Thymus (tissue), 11 donors: Measurements from ENCODE around the gene CD300LB. TPM values are rescaled to one million over a fixed set of nuclear protein-coding genes. Genes with fewer than 3 reads are reported as not detected.
A peak's percentile ranks its signal among the peaks of the same experiment; 100 is the strongest.

ENCODE experiments used
- DNase-seq, 9 donors: peaks; one replicate each; pipeline ENCODE4 v3.0.0-alpha.2; 2013; ENCODE audit warnings: low spot score in 9 of 9, low read depth in 6 of 9, missing footprints in 1 of 9
- H3K27ac ChIP-seq, 2 donors: one replicate each; pipeline ENCODE4 v1.5.1; 2013; ENCODE audit warnings: control low read depth in 1 of 2, low read depth in 1 of 2, low read length in 1 of 2, mild to moderate bottlenecking in 1 of 2, moderate library complexity in 1 of 2
- H3K27me3 ChIP-seq, 2 donors: one replicate each; pipeline ENCODE4 v1.5.1; 2013; ENCODE audit warnings: low read length in 1 of 2; ENCODE audit not compliant: control insufficient read depth in 2 of 2, insufficient read depth in 1 of 2
- H3K36me3 ChIP-seq, 2 donors: one replicate each; pipeline ENCODE4 v1.5.1; 2013; ENCODE audit warnings: low read length in 1 of 2, mild to moderate bottlenecking in 1 of 2, moderate library complexity in 1 of 2; ENCODE audit not compliant: control insufficient read depth in 2 of 2, insufficient read depth in 2 of 2
- H3K4me1 ChIP-seq, 2 donors: one replicate each; pipeline ENCODE4 v1.5.1; 2013; ENCODE audit warnings: low read length in 2 of 2; ENCODE audit not compliant: control insufficient read depth in 2 of 2, insufficient read depth in 2 of 2
- H3K4me3 ChIP-seq, 2 donors: one replicate each; pipeline ENCODE4 v1.5.1; 2013; ENCODE audit warnings: low read length in 2 of 2, control low read depth in 1 of 2, mild to moderate bottlenecking in 1 of 2
- H3K9me3 ChIP-seq, 2 donors: one replicate each; pipeline ENCODE4 v1.5.1; 2013; ENCODE audit warnings: low read length in 1 of 2, mild to moderate bottlenecking in 1 of 2; ENCODE audit not compliant: control insufficient read depth in 2 of 2, insufficient read depth in 1 of 2
- WGBS: extraction: QIAGEN DNeasy Blood & Tissue Kit; methylation state at CpG from one replicate; pipeline ENCODE4 v1.1.7; 2013; 5-methylcytosine and 5-hydroxymethylcytosine counted together
- polyA plus RNA-seq: library from polyadenylated mRNA; stranded (reverse); fragments of 200-250 nt; gene quantifications from one replicate; pipeline ENCODE4 v1.2.3, GENCODE V29; 2013
- total RNA-seq: library from RNA; stranded (reverse); fragments of 120-200 nt; gene quantifications from one replicate; pipeline ENCODE4 v1.2.4, GENCODE V29; 2013
- donor health status: healthy.

Gene CD300LB
- total and polyA plus RNA-seq, 2 donors, result 0.38 to 0.64 TPM

DNA sequence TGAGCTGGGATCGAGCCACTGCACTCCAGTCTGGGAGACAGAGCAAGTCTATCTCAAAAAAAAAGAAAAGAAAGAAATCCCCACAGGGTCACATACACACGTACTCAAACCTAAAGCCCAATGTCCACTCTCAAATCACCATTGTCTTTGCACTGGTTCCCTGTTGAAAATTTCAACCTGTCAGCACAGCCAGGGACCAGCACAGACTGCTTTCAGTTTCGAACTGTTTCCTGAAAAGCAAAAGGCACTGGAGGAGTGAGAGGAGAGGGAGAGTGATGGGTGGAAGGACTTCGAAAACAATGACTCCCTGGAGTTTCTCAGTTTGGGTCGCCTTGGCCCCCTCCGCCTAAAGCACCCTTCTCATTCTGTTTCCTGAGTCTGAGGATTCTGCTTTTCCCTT, 23.6 kb upstream of the CD300LB start:
- Histone ChIP-seq H3K27me3 (no peaks in the 10 kb centered on the region), H3K4me3 (no peak overlapping the region), H3K36me3 (no peaks in the 10 kb centered on the region), H3K9me3 (no peaks in the 10 kb centered on the region), H3K4me1 (no peaks in the 10 kb centered on the region), H3K27ac (no peak overlapping the region)
- WGBS, result 84% methylated on average over 6 of the region's 6 CpGs
- DNase-seq, result no peak

DNA sequence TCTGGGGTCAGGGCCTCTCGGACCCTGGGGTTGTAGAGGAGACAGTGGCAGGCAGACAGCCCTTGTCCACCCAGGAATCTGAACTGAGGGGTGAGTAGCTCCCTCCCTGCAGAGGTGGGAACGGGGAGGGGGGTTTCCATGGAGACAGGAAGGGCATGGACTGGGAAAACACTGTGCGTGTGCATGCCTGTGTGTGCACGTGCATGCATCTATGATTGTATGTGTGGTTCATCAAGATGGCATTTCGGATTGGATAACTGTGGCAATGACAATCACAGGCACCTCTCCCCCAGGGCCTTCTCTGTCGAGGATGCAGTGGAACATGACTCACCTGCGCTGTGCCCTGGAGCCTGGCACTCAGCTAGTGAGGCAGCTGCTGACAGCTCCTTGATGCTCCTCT, 20.8 kb upstream of the CD300LB start:
- Histone ChIP-seq H3K4me1 (peaks cover 0 to 8% of the 10 kb centered on the region in 2 donors), H3K9me3 (no peaks in the 10 kb centered on the region), H3K36me3 (no peaks in the 10 kb centered on the region), H3K27me3 (no peaks in the 10 kb centered on the region), H3K27ac (no peak overlapping the region), H3K4me3 (no peak overlapping the region)
- 84% methylated on average over 7 of the region's 7 CpGs for WGBS
- DNase-seq, result no peak

DNA sequence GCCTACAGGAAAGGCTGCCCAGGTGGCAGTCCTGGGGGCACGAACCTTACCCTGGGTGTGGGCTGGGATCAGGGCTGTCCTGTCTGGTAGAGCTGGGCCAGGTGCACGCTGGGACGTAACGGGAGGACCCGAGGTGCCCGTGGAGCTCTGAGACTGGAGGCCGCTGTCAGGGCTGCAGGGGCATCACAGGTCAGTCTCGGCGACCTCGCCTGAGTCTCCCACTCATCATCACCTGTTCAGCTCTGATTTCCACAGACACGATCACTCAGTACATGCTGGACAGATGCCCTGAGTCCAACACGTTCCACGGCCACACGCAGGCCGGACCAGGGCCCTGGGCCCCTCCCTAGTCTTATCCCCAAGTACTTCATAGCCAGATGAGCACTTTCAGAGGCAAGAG, 19.3 kb upstream of the CD300LB start:
- H3K4me3 ChIP-seq, result no peak overlapping the region
- H3K9me3 ChIP-seq, result no peaks in the 10 kb centered on the region
- H3K4me1 ChIP-seq, result peaks cover 0 to 8% of the 10 kb centered on the region in 2 donors
- no peak for DNase-seq
- WGBS, result 93% methylated on average over 15 of the region's 15 CpGs
- no peaks in the 10 kb centered on the region for H3K27me3 ChIP-seq
- no peaks in the 10 kb centered on the region for H3K36me3 ChIP-seq
- H3K27ac ChIP-seq, result no peak overlapping the region

DNA sequence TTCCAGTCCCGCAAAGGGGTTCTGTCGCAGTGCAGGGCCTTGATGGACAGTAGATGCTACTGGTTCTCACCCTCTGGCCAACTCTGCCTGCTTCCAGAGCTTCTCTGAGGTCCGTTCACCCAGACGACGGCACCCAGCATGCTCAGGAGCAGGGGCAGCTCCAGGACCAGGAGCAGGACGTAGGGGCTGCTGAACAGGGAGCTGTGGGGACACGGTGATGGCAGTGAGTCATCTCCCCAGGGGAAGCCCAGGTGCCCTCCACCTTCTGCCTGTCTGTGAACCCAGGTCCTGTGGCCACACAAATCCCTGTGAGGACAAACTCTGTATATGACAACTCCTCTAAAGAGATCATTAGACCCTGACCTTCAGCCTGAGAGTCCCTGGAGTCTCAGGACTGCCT, 18.1 kb upstream of the CD300LB start:
- Histone ChIP-seq H3K4me1 (peaks cover 0 to 8% of the 10 kb centered on the region in 2 donors), H3K4me3 (no peak overlapping the region), H3K36me3 (no peaks in the 10 kb centered on the region), H3K27me3 (no peaks in the 10 kb centered on the region), H3K9me3 (no peaks in the 10 kb centered on the region), H3K27ac (no peak overlapping the region)
- no peak for DNase-seq
- WGBS, result 94% methylated on average over 7 of the region's 7 CpGs

DNA sequence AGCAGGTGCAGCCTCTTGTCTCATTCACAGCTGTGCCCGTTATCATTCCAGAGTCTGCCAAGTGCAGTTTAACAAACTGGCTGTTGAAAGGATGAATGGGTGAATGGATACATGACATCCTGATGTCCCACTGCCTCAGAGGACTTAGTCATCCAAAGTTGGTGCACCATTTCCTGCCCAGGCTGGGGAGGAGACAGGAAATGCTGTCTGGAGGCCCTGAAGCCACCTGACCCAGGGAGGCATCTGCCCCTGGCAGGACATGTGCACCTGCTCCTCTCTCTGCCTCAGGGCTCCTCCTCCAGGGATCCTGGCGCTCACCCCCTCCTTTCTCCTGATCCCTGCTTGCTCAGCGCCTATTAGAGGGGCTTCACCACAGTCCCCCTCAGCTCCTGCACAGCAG, 16.5 kb upstream of the CD300LB start:
- 64% methylated on average over 3 of the region's 3 CpGs for WGBS
- Histone ChIP-seq H3K4me3 (no peak overlapping the region), H3K27ac (no peak overlapping the region), H3K36me3 (no peaks in the 10 kb centered on the region), H3K27me3 (no peaks in the 10 kb centered on the region), H3K4me1 (peaks cover 0 to 8% of the 10 kb centered on the region in 2 donors), H3K9me3 (no peaks in the 10 kb centered on the region)
- peak in 1 of 9 donors; percentile 12 for DNase-seq

DNA sequence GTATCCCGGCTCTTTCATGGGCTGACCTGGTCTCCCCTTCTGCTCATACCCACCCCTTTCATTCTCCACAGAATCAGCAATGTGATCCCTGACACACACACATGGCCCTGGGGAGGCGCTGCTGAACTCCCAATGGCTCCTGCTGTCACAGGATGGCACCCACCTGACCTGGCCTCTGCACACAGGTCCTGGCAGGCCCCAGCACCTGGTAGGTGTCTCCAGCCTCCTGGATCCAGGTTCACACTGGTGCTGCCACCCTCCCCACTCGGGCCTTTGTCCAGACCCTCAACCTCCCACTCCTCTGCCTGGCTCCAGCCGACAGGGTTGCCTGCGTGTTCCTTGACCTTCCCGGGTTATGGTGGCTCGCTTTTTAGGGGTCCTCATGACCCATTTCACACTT, 16.0 kb upstream of the CD300LB start:
- H3K9me3 ChIP-seq, result no peaks in the 10 kb centered on the region
- 94% methylated on average over 7 of the region's 7 CpGs for WGBS
- peaks cover 0 to 8% of the 10 kb centered on the region in 2 donors for H3K4me1 ChIP-seq
- H3K4me3 ChIP-seq, result no peak overlapping the region
- no peak overlapping the region for H3K27ac ChIP-seq
- no peak for DNase-seq
- H3K27me3 ChIP-seq, result no peaks in the 10 kb centered on the region
- H3K36me3 ChIP-seq, result no peaks in the 10 kb centered on the region

DNA sequence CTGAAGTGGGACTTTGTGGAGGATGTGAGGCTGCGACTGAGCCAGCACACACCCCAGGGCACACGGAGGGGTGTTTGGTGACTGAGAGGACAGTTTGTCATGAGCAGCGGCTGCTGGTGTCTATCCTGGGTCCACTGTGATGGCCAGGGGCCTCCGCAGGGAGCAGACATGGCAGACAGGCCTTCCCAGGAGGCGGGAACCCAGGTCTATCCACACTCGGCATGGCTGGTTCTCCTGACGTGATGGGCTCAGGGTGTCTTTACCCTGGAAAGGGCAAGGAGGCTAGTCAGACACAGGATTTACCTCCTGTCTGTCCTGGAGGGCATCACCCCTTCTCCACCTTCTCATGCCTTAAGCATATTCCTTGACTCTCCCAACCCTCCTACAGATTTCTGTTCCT, 15.3 kb upstream of the CD300LB start:
- no peak for DNase-seq
- Histone ChIP-seq H3K4me1 (peaks cover 0 to 8% of the 10 kb centered on the region in 2 donors), H3K4me3 (no peak overlapping the region), H3K36me3 (no peaks in the 10 kb centered on the region), H3K9me3 (no peaks in the 10 kb centered on the region), H3K27me3 (no peaks in the 10 kb centered on the region), H3K27ac (no peak overlapping the region)
- WGBS, result 96% methylated on average over 7 of the region's 7 CpGs

DNA sequence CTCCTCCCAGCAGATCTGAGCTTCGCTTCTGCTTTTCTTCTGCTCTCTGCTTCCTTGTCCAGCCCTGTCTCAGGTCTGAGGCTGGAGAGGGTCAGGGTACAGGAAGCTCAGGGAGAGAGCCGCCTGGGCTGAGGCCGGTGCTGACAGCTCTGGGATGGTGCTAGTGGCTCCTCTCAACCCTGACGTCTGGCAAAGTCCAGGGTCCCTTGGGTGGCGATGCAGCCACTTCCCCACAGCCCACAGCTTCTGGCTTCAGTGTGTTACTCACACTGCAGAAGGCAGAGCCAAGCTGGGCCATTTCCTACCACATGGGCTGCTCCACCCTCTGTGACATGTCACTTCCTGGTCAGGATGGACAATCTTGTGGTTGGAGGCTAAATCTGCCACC, 14.6 kb upstream of the CD300LB start, which contains the start of gene CD300C:
Gene CD300C (minus strand): TSS at position 273 of the 388 bp plus-strand sequence. CDS start 333 bp downstream, outside the sequence.
- no peaks in the 10 kb centered on the region for H3K36me3 ChIP-seq
- 67% methylated on average over 5 of the region's 5 CpGs for WGBS
- peaks cover 0 to 8% of the 10 kb centered on the region in 2 donors for H3K4me1 ChIP-seq
- no peaks in the 10 kb centered on the region for H3K9me3 ChIP-seq
- H3K27me3 ChIP-seq, result no peaks in the 10 kb centered on the region
- no peak within 1 kb of the TSS for H3K27ac ChIP-seq
- DNase-seq, result no peak
- no peak within 1 kb of the TSS for H3K4me3 ChIP-seq

DNA sequence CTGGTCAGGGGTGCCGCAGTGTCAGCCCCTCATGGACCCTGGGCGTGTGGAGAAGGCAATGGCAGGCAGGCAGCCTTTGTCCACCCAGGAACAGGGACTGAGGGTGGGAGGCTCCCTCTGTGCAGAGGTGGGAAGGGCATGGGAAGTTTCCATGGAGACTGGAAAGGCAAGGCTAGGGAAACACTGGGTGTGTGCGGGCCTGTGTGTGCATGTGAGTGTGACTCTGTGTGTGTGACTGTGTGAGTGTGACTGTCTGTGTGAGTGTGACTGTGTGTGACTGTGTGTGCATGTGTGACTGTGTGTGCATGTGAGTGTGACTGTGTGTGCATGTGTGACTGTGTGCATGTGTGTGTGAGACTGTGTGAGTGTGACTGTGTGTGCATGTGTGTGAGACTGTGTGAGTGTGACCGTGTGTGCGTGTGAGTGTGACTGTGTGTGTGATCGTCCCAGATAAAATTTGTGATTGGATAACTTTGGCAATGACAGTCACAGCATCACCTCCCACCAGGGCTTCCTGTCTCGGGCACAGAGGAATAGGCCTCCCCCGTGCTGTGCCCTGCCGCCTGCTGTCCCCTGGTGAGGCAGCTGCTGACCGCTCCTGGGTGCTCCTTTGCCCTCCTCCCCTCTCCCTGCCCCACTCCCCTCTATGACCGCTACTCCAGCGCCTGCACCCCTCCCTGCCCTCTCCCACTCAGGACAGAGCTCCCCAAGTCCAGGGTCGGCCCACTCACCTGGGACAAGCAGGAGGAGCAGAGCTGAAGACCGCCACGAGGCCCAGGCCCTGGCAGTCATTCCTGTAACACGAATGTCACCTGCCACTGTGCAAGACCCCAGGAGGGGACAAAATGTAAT, 13.9 kb upstream of the CD300LB start:
- H3K9me3 ChIP-seq, result no peaks in the 10 kb centered on the region
- H3K36me3 ChIP-seq, result no peaks in the 10 kb centered on the region
- 90% methylated on average over 16 of the region's 16 CpGs for WGBS
- H3K27me3 ChIP-seq, result no peaks in the 10 kb centered on the region
- H3K4me3 ChIP-seq, result no peak overlapping the region
- H3K4me1 ChIP-seq, result peaks cover 0 to 8% of the 10 kb centered on the region in 2 donors
- no peak overlapping the region for H3K27ac ChIP-seq
- DNase-seq, result no peak
